K562 (cell line): Measurements from ENCODE around the gene PAX5. TPM values are rescaled to one million over a fixed set of nuclear protein-coding genes. Genes with fewer than 3 reads are reported as not detected.

ENCODE experiments used
- ATAC-seq: fragments of 200-7000 bp; cut with Tn5 transposase; 3 replicates; pipeline ENCODE4 v1.9.1; 2020; ENCODE audit warnings: moderate library complexity
- BruUV-seq: library from RNA; stranded (reverse); fragments of 400-500 nt; replicated peaks from 2 replicates; lab custom pipeline; 2021; lab: Mats Ljungman, UMichigan
- CTCF ChIA-PET: fragments of 300-600 bp; formaldehyde crosslinking; extraction: SDS; loops from one replicate; lab custom pipeline; 2021; ENCODE audit warnings: low intra/inter-chr PET ratio; lab: Yijun Ruan, JAX
- POLR2A ChIA-PET: fragments of 300-600, 350-650 bp; sonication (Branson Sonifier 250); formaldehyde crosslinking; extraction: SDS; loops from one replicate; lab custom pipeline; 2021; ENCODE audit warnings: antibody characterized with exemption, inconsistent platforms; lab: Yijun Ruan, JAX
- DNase-seq, 4 experiments: peaks; one replicate each; pipeline versions ENCODE4 v3.0.0 to v3.0.0-alpha.2; 2011 to 2018; ENCODE audit warnings: low spot score in 3 of 4, mixed read lengths in 3 of 4; ENCODE audit errors: extremely low read depth in 1 of 4
- FAIRE-seq: peaks from 2 replicates; lab custom pipeline; 2011; peaks lifted over from hg19 to GRCh38; lab: Jason Lieb, UNC
- H2AFZ ChIP-seq: 2 replicates; pipeline ENCODE4 v1.6.0; 2011; ENCODE audit warnings: low read depth, low read length, control low read depth, inconsistent platforms
- H3K27ac ChIP-seq: fragments of 200-600 bp; 3 replicates; pipeline ENCODE4 v1.8.0; 2011; ENCODE audit warnings: low read depth, mild to moderate bottlenecking, control low read depth, inconsistent platforms, low read length, moderate library complexity, mixed read lengths; ENCODE audit errors: extremely low read depth
- H3K27me3 ChIP-seq, 2 experiments: fragments of 300-600 bp in 1 of 2; 2 replicates in 1 of 2; 3 replicates in 1 of 2; pipeline versions ENCODE4 v1.6.0 to v1.8.0; 2011; ENCODE audit warnings: inconsistent platforms in 2 of 2, low read length in 2 of 2, mild to moderate bottlenecking in 1 of 2, mixed read lengths in 1 of 2, moderate library complexity in 1 of 2; ENCODE audit not compliant: control insufficient read depth in 2 of 2, insufficient read depth in 2 of 2
- H3K36me3 ChIP-seq: fragments of 300-600 bp; 3 replicates; pipeline ENCODE4 v1.8.0; 2011; ENCODE audit warnings: mild to moderate bottlenecking, low read length, inconsistent platforms; ENCODE audit not compliant: control insufficient read depth, insufficient read depth
- H3K4me1 ChIP-seq, 2 experiments: fragments of 200-600 bp in 1 of 2; replicated peaks in 1 of 2; 2 replicates in 1 of 2; 3 replicates in 1 of 2; pipeline versions ENCODE4 v1.5.1 to v1.8.0; 2011; ENCODE audit warnings: inconsistent platforms in 2 of 2, low read length in 2 of 2, mild to moderate bottlenecking in 1 of 2, mixed read lengths in 1 of 2, moderate library complexity in 1 of 2; ENCODE audit not compliant: control insufficient read depth in 2 of 2, insufficient read depth in 2 of 2
- H3K4me2 ChIP-seq: 2 replicates; pipeline ENCODE4 v1.6.1; 2011; ENCODE audit warnings: low read length, control low read depth, inconsistent platforms, mixed read lengths; ENCODE audit not compliant: insufficient read depth
- H3K4me3 ChIP-seq: fragments of 200-600 bp; sonication (generic), shearing (Covaris generic); 2 replicates; pipeline ENCODE4 v1.5.1; 2016; ENCODE audit warnings: control low read depth, inconsistent platforms
- H3K79me2 ChIP-seq: fragments of 200-600 bp; 3 replicates; pipeline ENCODE4 v1.8.0; 2011; ENCODE audit warnings: low read length, inconsistent platforms; ENCODE audit not compliant: control insufficient read depth, insufficient read depth
- H3K9ac ChIP-seq, 2 experiments: 2 replicates each; pipeline versions ENCODE4 v1.6.0 to v1.6.1; 2011; ENCODE audit warnings: low read depth in 2 of 2, low read length in 2 of 2, control low read depth in 1 of 2, inconsistent platforms in 1 of 2, mild to moderate bottlenecking in 1 of 2, mixed read lengths in 1 of 2; ENCODE audit not compliant: insufficient read depth in 1 of 2
- H3K9me1 ChIP-seq: one replicate; pipeline ENCODE4 v1.6.0; 2011; ENCODE audit warnings: inconsistent platforms, mild to moderate bottlenecking, low read length, moderate library complexity; ENCODE audit not compliant: control insufficient read depth, insufficient read depth
- H3K9me3 ChIP-seq: replicated peaks from 2 replicates; pipeline ENCODE4 v1.5.1; 2011; ENCODE audit warnings: low read depth, low read length, inconsistent platforms; ENCODE audit not compliant: control insufficient read depth, insufficient read depth
- H4K20me1 ChIP-seq: replicated peaks from 2 replicates; pipeline ENCODE4 v1.6.1; 2011; ENCODE audit warnings: low read length, inconsistent platforms, mixed read lengths; ENCODE audit not compliant: control insufficient read depth, insufficient read depth
- CHD4 ChIP-seq: fragments of 200-600 bp; sonication (generic); IDR thresholded peaks from 3 replicates; pipeline ENCODE4 v1.6.1; 2012; ENCODE audit warnings: low read depth, mild to moderate bottlenecking, mixed read lengths, low read length, inconsistent platforms; ENCODE audit not compliant: insufficient read depth, insufficient replicate concordance, poor library complexity, severe bottlenecking
- HDAC1 ChIP-seq, 2 experiments: fragments of 450-650 bp; IDR thresholded peaks; 2 replicates each; pipeline ENCODE4 v1.6.1; 2016 to 2017; ENCODE audit warnings: inconsistent platforms in 1 of 2, mild to moderate bottlenecking in 1 of 2, moderate library complexity in 1 of 2
- PPARD ChIP-seq: fragments of 250-450 bp; sonication (Bioruptor Pico); IDR thresholded peaks from 2 replicates; pipeline ENCODE4 v1.8.0; 2022; ENCODE audit warnings: inconsistent platforms, mild to moderate bottlenecking, moderate library complexity
- SIN3B ChIP-seq: fragments of 450-650 bp; IDR thresholded peaks from 2 replicates; pipeline ENCODE4 v1.6.1; 2017; ENCODE audit warnings: low read depth, mild to moderate bottlenecking, moderate library complexity
- THRB ChIP-seq: fragments of 450-650 bp; formaldehyde crosslinking; conservative IDR thresholded peaks from 2 replicates; pipeline ENCODE4 v1.4.0; 2022; ENCODE audit warnings: mild to moderate bottlenecking, missing genetic modification characterization
- ZBTB7A ChIP-seq: IDR thresholded peaks from 2 replicates; pipeline ENCODE4 v1.6.1; 2011; ENCODE audit warnings: low read depth, mild to moderate bottlenecking, low read length, moderate library complexity, borderline replicate concordance; ENCODE audit not compliant: control insufficient read depth
- ZNF212 ChIP-seq: fragments of 450-650 bp; formaldehyde crosslinking; IDR thresholded peaks from 2 replicates; pipeline ENCODE4 v1.4.0; 2020; ENCODE audit warnings: mild to moderate bottlenecking
- WGBS: fragments of 100-300 bp; shearing (Covaris generic); methylation state at CpG from one replicate; pipeline ENCODE4 v1.1.6; 2016; ENCODE audit warnings: low coverage, mixed read lengths; ENCODE audit not compliant: insufficient coverage; ENCODE audit errors: missing lambda C conversion rate; 5-methylcytosine and 5-hydroxymethylcytosine counted together
- in situ Hi-C: fragments of 300-500 bp; cut with MboI; formaldehyde crosslinking; loops from 4 replicates; pipeline ENCODE4 v1.15.0; 2018; ENCODE audit warnings: inconsistent platforms, mixed read lengths
- intact Hi-C: fragments of 100-400 bp; cut with micrococcal nuclease; formaldehyde crosslinking; loops from 2 replicates; pipeline ENCODE4 v1.14.2; 2022
- polyA plus RNA-seq, 8 experiments: library from polyadenylated mRNA; depleted of rRNA in 4 of 8; stranded (reverse) in 5 of 8; unstranded in 3 of 8; fragments of >200 nt; fragmentation: Nextera tagmentation in 2 of 8; fragmentation: Illumina TruSeq in 1 of 8; extraction: Ambion mirVana in 2 of 8; extraction: Trizol in 1 of 8; gene quantifications; 2 replicates each; pipeline versions ENCODE4 v1.2.1 to v1.2.3, GENCODE V29; 2011 to 2014; ENCODE audit warnings: inconsistent platforms in 1 of 8, missing spikeins in 1 of 8
- total RNA-seq, 7 experiments: library from RNA; depleted of rRNA in 6 of 7; stranded (reverse); fragments of >200 nt in 6 of 7; fragmentation: Illumina TruSeq in 2 of 7; extraction: Trizol in 2 of 7; gene quantifications; 2 replicates each; pipeline versions ENCODE4 v1.2.1 to v1.2.3, GENCODE V29; 2011 to 2021; ENCODE audit warnings: low replicate concordance in 1 of 7

The PAX5 gene
- total and polyA plus RNA-seq, 9 of the 15 experiments (the other 6 are each of a cell fraction or from before 2014, with no cell fraction given), result 0.03 to 0.09 TPM; not detected in 7

GRCh38 chr9:37036776-37037502, 2.9 kb upstream of the PAX5 start:
- no peak overlapping the region for H3K9ac ChIP-seq
- no peaks in the 10 kb centered on the region for H3K36me3 ChIP-seq
- no TSS peak for BruUV-seq
- no peak overlapping the region for H3K27ac ChIP-seq
- WGBS, result 34% methylated on average over 25 of the region's 44 CpGs
- ChIA-PET POLR2A (no interaction called here), CTCF (no interaction called here)
- in situ Hi-C loops, result no loop called here
- H2AFZ ChIP-seq, result no peak overlapping the region
- no peaks in the 10 kb centered on the region for H3K9me3 ChIP-seq
- TF ChIP-seq ZNF212 (CRISPR knock-in tag) (no peak), HDAC1 (IDR thresholded peaks at IDR 0.05) (no peak), PPARD (CRISPR knock-in tag) (no peak), ZBTB7A (no peak), THRB (CRISPR knock-in tag) (no peak), CHD4 (no peak), SIN3B (no peak)
- TF ChIP-seq, all 486 proteins: peak for 0
- H4K20me1 ChIP-seq, result 0 out of 2 replicates have a peak, but pooled peaks cover 6% of the 10 kb centered on the region
- DNase-seq (no peak), ATAC-seq (no peak), FAIRE-seq (no peak)
- no peak overlapping the region for H3K4me3 ChIP-seq
- no peak overlapping the region for H3K4me2 ChIP-seq
- H3K9me1 ChIP-seq, result no peaks in the 10 kb centered on the region
- H3K27me3 ChIP-seq, result peaks cover 12 to 63% of the 10 kb centered on the region in 2 experiments; a peak in 3 of 5 replicates
- intact Hi-C loops, result no loop called here
- no peaks in the 10 kb centered on the region for H3K79me2 ChIP-seq
- H3K4me1 ChIP-seq, result peaks cover 0 to 32% of the 10 kb centered on the region in 2 experiments; a peak in 2 of 5 replicates
